Central memory CD8-positive, alpha-beta T cell (primary cell): Measurements from ENCODE around the gene ANKRD33B.
A peak's percentile ranks its signal among the peaks of the same experiment; 100 is the strongest.
"Not testable (repeated sequence)": the region's sequence is repeated elsewhere in the genome, so short reads cannot be mapped to it uniquely, and the experiment has no call there.

Experiments used
- ATAC-seq: fragments of 150-1000 bp; cut with Tn5 transposase; replicated peaks from 2 replicates; pipeline ENCODE4 v1.10.0; 2022; ENCODE audit warnings: mild to moderate bottlenecking, moderate FRiP score, moderate number of reproducible peaks; ENCODE audit not compliant: poor library complexity, severe bottlenecking; ENCODE audit errors: extremely low read depth
- DNase-seq, 2 donors: peaks; one replicate each; pipeline ENCODE4 v3.0.0; 2021; ENCODE audit warnings: low spot score in 2 of 2
- H3K27ac Mint-ChIP-seq: one replicate; pipeline ENCODE4 v1.8.0; 2022; ENCODE audit warnings: low read depth, mild to moderate bottlenecking, moderate library complexity, mixed read lengths
- H3K27me3 Mint-ChIP-seq: one replicate; pipeline ENCODE4 v1.8.0; 2022; ENCODE audit warnings: mixed read lengths
- H3K36me3 Mint-ChIP-seq: one replicate; pipeline ENCODE4 v1.8.0; 2022; ENCODE audit warnings: mild to moderate bottlenecking, moderate library complexity, mixed read lengths; ENCODE audit not compliant: insufficient read depth
- H3K4me1 Mint-ChIP-seq: one replicate; pipeline ENCODE4 v1.8.0; 2022; ENCODE audit warnings: mixed read lengths
- H3K4me3 Mint-ChIP-seq: one replicate; pipeline ENCODE4 v1.8.0; 2022; ENCODE audit warnings: mild to moderate bottlenecking, moderate library complexity, mixed read lengths
- H3K9me3 Mint-ChIP-seq: one replicate; pipeline ENCODE4 v1.8.0; 2022; ENCODE audit warnings: mixed read lengths

The ANKRD33B gene

DNA sequence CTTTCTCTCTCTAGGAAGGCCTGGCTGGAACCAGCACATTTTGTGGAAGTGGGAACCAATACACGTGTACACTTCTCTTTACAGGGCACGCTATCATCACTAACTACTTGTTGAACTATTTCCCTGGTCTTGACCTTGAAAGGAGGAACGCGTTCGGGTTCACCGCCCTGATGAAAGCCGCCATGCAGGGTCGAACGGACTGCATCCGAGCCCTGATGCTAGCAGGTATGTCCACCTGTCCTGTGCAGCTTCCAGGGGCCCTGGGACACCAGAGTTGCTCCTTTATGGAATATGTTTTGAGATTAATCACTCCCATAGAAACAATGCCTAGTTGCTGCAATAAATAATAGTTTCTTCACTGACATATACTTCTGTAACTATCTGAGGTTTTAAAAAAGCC is 74.1 kb downstream of the ANKRD33B start:
- peak overlapping the region; percentile 64 for H3K27ac Mint-ChIP-seq
- no peak for ATAC-seq
- peaks cover 33% of the 10 kb centered on the region for H3K4me1 Mint-ChIP-seq
- DNase-seq = no peak
- H3K27me3 Mint-ChIP-seq = no peaks in the 10 kb centered on the region
- no peak overlapping the region for H3K4me3 Mint-ChIP-seq
- H3K9me3 Mint-ChIP-seq = peaks cover 6% of the 10 kb centered on the region
- H3K36me3 Mint-ChIP-seq = peaks cover 21% of the 10 kb centered on the region

- Mint-ChIP-seq H3K36me3 (peaks cover 20% of the 10 kb centered on the region), H3K4me3 (peak overlapping the region; percentile 8), H3K4me1 (peaks cover 28% of the 10 kb centered on the region), H3K27ac (peak overlapping the region; percentile 64)
- not testable (repeated sequence) for DNase-seq, ATAC-seq, H3K27me3 Mint-ChIP-seq, H3K9me3 Mint-ChIP-seq
Measured at GRCh38 chr5:10638723-10639122, 74.9 kb downstream of the ANKRD33B start.

DNA sequence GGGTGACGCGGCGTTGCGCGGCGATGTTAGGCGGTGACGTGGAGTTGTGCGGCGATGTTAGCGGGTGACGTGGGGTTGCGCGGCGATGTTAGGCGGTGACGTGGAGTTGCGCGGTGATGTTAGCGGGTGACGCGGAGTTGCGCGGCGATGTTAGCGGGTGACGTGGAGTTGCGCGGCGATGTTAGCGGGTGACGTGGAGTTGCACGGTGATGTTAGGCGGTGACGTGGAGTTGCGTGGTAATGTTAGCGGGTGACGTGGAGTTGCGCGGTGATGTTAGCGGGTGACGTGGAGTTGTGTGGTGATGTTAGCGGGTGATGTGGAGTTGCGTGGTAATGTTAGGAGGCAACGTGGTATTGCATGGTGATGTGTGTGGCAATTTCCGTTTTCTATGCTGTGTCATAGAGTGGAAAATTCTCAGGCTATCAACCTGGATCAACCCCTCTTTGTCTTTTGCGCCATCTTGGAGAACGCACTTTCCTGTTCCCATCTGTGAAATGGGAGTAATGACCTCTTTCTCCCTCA is 76.0 kb downstream of the ANKRD33B start:
- peak overlapping the region; percentile 42 for H3K4me3 Mint-ChIP-seq
- H3K27ac Mint-ChIP-seq = peak overlapping the region; percentile 45

GRCh38 chr5:10642367-10642766 is 78.5 kb downstream of the ANKRD33B start:
- no peaks in the 10 kb centered on the region for H3K27me3 Mint-ChIP-seq
- peaks cover 6% of the 10 kb centered on the region for H3K9me3 Mint-ChIP-seq
- no peak overlapping the region for H3K27ac Mint-ChIP-seq
- DNase-seq (no peak), ATAC-seq (no peak)
- H3K4me3 Mint-ChIP-seq = no peak overlapping the region
- H3K36me3 Mint-ChIP-seq = peaks cover 18% of the 10 kb centered on the region
- H3K4me1 Mint-ChIP-seq = peaks cover 4% of the 10 kb centered on the region

More for the DNA sequence above, 76.0 kb downstream of the ANKRD33B start:
- Mint-ChIP-seq H3K9me3 (peaks cover 6% of the 10 kb centered on the region), H3K27me3 (no peaks in the 10 kb centered on the region), H3K36me3 (peaks cover 20% of the 10 kb centered on the region), H3K4me1 (peaks cover 16% of the 10 kb centered on the region)
- DNase-seq = no peak
- no peak for ATAC-seq

DNA sequence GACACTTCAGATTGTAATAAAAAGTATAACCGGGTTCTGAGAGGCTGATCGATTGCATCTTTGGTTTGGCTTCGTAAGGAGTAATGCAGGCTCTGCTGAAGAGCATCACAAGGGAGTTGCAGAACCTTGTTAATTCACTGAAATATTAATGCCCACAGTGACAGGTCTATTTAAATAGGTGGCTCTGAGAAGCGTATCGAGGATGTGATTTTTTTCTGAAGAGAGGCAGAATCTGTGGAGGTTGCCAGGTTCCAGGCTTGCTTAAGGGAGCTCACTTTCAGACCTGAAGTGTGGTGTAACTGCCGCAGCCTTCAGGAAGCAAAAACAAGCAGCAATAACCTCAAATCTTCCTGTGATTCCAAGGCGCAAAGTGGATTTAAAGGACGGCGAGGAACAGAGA is 80.3 kb downstream of the ANKRD33B start:
- ATAC-seq = no peak

GRCh38 chr5:10645146-10645545 is 81.3 kb downstream of the ANKRD33B start:
- H3K9me3 Mint-ChIP-seq = no peaks in the 10 kb centered on the region
- ATAC-seq (no peak), DNase-seq (no peak)
- no peak overlapping the region for H3K27ac Mint-ChIP-seq
- H3K4me1 Mint-ChIP-seq = no peaks in the 10 kb centered on the region
- H3K36me3 Mint-ChIP-seq = peaks cover 8% of the 10 kb centered on the region
- no peak overlapping the region for H3K4me3 Mint-ChIP-seq
- no peaks in the 10 kb centered on the region for H3K27me3 Mint-ChIP-seq

More for the DNA sequence above, 80.3 kb downstream of the ANKRD33B start:
- H3K4me1 Mint-ChIP-seq = no peaks in the 10 kb centered on the region
- no peaks in the 10 kb centered on the region for H3K9me3 Mint-ChIP-seq
- no peaks in the 10 kb centered on the region for H3K27me3 Mint-ChIP-seq
- no peak for DNase-seq
- H3K27ac Mint-ChIP-seq = no peak overlapping the region
- no peak overlapping the region for H3K4me3 Mint-ChIP-seq
- H3K36me3 Mint-ChIP-seq = peaks cover 13% of the 10 kb centered on the region

DNA sequence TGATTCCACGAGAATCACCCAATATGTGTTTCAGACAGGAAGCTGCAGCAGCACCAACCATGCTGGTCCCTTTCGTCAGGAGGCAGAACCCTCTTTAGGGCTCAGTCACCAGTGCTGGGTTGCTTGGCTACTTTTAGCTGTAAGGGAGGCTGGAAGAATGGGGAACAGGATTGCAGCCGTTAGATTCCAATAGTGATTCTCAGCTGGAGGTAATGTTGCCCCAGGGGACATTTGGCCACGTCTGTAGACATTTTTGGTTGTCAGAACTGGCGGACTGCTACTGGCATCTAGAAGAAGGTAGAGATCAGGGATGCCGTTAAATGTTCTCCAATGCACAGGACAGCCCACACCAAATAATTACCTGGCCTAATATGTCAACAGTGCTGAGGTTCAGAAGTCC is 81.8 kb downstream of the ANKRD33B start:
- Mint-ChIP-seq H3K4me3 (no peak overlapping the region), H3K4me1 (no peaks in the 10 kb centered on the region), H3K9me3 (no peaks in the 10 kb centered on the region), H3K36me3 (peaks cover 3% of the 10 kb centered on the region), H3K27me3 (no peaks in the 10 kb centered on the region), H3K27ac (no peak overlapping the region)
- DNase-seq (no peak), ATAC-seq (no peak)

- no peaks in the 10 kb centered on the region for H3K9me3 Mint-ChIP-seq
- no peak overlapping the region for H3K4me3 Mint-ChIP-seq
- H3K27me3 Mint-ChIP-seq = no peaks in the 10 kb centered on the region
- H3K27ac Mint-ChIP-seq = no peak overlapping the region
- no peaks in the 10 kb centered on the region for H3K36me3 Mint-ChIP-seq
- no peaks in the 10 kb centered on the region for H3K4me1 Mint-ChIP-seq
- ATAC-seq = no peak
- DNase-seq = no peak
Measured at GRCh38 chr5:10647640-10648039, 83.8 kb downstream of the ANKRD33B start.

DNA sequence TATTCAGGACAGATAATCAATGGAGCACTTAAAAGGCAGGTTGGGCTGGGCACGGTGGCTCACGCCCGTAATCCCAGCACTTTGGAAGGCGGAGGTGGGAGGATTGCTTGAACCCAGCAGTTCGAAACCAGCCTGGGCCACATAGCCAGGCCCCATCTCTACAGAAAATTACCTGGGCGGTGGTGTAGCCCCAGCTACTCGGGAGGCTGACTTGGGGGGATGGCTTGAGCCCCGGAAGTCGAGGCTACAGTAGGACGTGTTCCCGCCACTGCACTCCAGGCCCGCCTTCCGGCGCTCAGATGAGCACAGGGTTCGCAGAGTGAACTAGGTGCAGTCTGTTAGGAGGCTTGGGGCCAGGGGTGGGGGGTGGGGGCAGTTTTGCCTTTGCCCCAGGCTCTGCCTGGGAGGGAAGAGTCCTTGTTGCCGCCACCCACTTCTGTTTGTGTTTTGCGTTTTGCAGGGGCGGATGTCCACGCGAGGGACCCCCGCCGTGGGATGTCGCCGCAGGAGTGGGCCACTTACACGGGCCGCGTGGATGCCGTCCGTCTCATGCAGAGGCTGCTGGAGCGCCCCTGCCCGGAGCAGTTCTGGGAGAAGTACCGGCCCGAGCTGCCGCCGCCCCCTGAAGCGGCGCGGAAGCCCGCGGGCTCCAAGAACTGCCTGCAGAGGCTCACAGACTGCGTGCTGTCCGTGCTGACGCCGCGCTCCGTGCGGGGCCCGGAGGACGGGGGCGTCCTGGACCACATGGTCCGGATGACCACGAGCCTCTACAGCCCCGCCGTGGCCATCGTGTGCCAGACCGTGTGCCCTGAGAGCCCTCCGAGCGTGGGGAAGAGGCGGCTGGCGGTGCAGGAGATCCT is 85.2 kb downstream of the ANKRD33B start:
- ATAC-seq = no peak
- Mint-ChIP-seq H3K4me1 (no peaks in the 10 kb centered on the region), H3K27ac (no peak overlapping the region), H3K36me3 (no peaks in the 10 kb centered on the region), H3K4me3 (no peak overlapping the region), H3K9me3 (no peaks in the 10 kb centered on the region), H3K27me3 (no peaks in the 10 kb centered on the region)
- DNase-seq = no peak

DNA sequence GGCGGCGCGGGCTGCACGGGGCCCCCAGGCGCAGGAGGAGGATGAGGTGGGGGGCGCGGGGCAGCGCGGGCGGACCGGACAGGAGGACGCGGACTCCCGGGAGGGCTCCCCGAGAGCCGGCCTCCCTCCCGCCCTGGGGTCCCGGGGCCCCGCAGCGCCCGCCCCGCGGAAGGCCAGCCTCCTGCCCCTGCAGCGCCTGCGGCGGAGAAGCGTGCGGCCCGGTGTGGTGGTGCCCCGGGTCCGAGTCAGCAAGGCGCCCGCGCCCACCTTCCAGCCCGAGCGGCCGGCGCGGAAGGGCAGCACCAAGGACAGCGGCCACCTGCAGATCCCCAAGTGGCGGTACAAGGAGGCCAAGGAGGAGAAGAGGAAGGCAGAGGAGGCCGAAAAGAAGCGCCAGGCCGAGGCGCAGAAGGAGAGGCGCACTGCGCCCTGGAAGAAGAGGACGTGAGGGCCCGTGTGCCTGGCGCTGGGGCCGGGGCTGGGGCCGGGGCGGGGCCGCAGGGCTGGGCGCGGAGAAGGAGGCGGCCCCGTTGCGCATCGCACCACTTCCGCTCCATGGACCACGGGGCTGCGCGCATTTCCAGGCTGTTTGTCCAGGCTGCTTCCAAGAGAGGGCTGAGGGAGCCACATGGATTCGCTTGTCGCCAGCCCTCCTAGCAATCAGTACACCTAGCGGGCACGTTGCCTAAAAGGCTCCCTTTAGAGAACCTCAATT is 86.0 kb downstream of the ANKRD33B start:
- H3K27ac Mint-ChIP-seq = no peak overlapping the region
- H3K36me3 Mint-ChIP-seq = no peaks in the 10 kb centered on the region
- H3K27me3 Mint-ChIP-seq = no peaks in the 10 kb centered on the region
- H3K4me1 Mint-ChIP-seq = no peaks in the 10 kb centered on the region
- no peak overlapping the region for H3K4me3 Mint-ChIP-seq
- no peaks in the 10 kb centered on the region for H3K9me3 Mint-ChIP-seq
- DNase-seq (no peak), ATAC-seq (no peak)

DNA sequence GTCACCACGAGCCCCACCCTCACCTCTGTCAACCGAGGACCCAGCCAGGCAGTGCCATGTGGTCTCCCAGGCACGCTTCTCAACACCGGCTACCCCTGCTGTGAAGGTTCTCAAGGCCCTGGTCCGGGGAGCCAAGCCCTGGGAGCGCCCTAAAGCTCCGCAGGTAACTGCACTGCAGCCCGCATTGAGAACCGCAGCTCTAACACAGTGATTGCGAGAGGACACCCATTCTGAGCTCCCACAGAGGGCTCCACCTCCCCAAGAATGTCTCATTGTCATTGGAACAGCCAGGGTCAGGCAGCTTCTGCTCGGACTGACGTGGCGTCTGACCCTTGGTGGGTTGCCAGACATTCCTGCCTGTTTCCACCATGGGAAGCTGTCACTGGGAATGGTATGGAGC is 88.3 kb downstream of the ANKRD33B start:
- DNase-seq (no peak), ATAC-seq (no peak)
- H3K4me3 Mint-ChIP-seq = no peak overlapping the region
- H3K9me3 Mint-ChIP-seq = no peaks in the 10 kb centered on the region
- H3K4me1 Mint-ChIP-seq = no peaks in the 10 kb centered on the region
- H3K27me3 Mint-ChIP-seq = no peaks in the 10 kb centered on the region
- H3K36me3 Mint-ChIP-seq = no peaks in the 10 kb centered on the region
- H3K27ac Mint-ChIP-seq = no peak overlapping the region

- H3K36me3 Mint-ChIP-seq = no peaks in the 10 kb centered on the region
Measured at GRCh38 chr5:10652606-10653005, 88.7 kb downstream of the ANKRD33B start.

DNA sequence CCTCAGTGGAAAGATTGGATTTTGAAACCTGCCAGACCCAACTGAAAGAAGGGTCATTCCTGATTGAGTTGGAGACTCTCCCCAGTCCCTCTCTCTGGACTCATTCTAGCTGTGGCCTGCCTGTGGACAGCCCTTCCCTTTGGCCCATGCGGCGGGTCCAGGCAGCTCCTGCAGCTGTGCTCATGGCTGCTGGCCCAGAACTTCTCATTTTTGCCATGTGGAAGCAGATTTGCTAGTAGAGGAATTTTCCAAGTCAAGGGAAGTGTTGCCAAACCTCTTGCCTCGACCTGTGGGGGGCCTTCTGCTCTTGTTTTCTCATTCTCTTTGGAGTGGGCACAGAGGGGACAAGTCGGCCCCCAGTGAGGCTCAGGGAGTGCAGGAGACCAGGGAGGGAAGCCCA is 89.2 kb downstream of the ANKRD33B start:
- Mint-ChIP-seq H3K27ac (no peak overlapping the region), H3K27me3 (no peaks in the 10 kb centered on the region), H3K9me3 (no peaks in the 10 kb centered on the region), H3K4me1 (no peaks in the 10 kb centered on the region), H3K4me3 (no peak overlapping the region), H3K36me3 (no peaks in the 10 kb centered on the region)
- DNase-seq (no peak), ATAC-seq (no peak)

More at GRCh38 chr5:10652606-10653005, 88.7 kb downstream of the ANKRD33B start:
- H3K4me1 Mint-ChIP-seq = no peaks in the 10 kb centered on the region
- no peaks in the 10 kb centered on the region for H3K27me3 Mint-ChIP-seq
- DNase-seq = no peak
- H3K4me3 Mint-ChIP-seq = no peak overlapping the region
- no peaks in the 10 kb centered on the region for H3K9me3 Mint-ChIP-seq
- ATAC-seq = no peak
- no peak overlapping the region for H3K27ac Mint-ChIP-seq
